Measurements from ENCODE around the gene GRIN2C. TPM values are rescaled to one million over a fixed set of nuclear protein-coding genes. Genes with fewer than 3 reads are reported as not detected.

GRIN2C gene
- total RNA-seq, 1 experiment from 2014 or later: 5.2 TPM

- DNase-seq: no peak
- TF ChIP-seq CTCF (IDR thresholded peaks at IDR 0.05; ENCODE audit: insufficient read depth in 1 of 2, low read depth in 1 of 2, low read length in 1 of 2, severe bottlenecking in 1 of 2, unreplicated experiment in 1 of 2): no peak
- no TSS peak for BruUV-seq (replicated peaks)
- ChIA-PET CTCF (no interaction called here), POLR2A (no interaction called here)
- H3K36me3 ChIP-seq (ENCODE audit: control insufficient read depth, insufficient read depth, low read length): no peaks in the 10 kb centered on the region
- H3K27ac Mint-ChIP-seq (ENCODE audit: unreplicated experiment): no peak overlapping the region
- no peaks in the 10 kb centered on the region for H3K27me3 ChIP-seq (replicated peaks; ENCODE audit: control insufficient read depth, insufficient read depth, low read length)
- peaks cover 6% of the 10 kb centered on the region for H3K4me1 Mint-ChIP-seq (ENCODE audit: low read depth, unreplicated experiment)
- H3K27me3 Mint-ChIP-seq (ENCODE audit: insufficient read depth, unreplicated experiment): no peaks in the 10 kb centered on the region
- H3K4me3 ChIP-seq (ENCODE audit: low read depth, low read length): no peak overlapping the region
- no peak overlapping the region for H3K4me3 Mint-ChIP-seq (ENCODE audit: unreplicated experiment)
- intact Hi-C loops (cut with micrococcal nuclease; ENCODE audit: unreplicated experiment): no loop called here
- no peaks in the 10 kb centered on the region for H3K4me1 ChIP-seq
- no peaks in the 10 kb centered on the region for H3K9me3 ChIP-seq
- no peaks in the 10 kb centered on the region for H3K9me3 Mint-ChIP-seq (ENCODE audit: unreplicated experiment)
- no peaks in the 10 kb centered on the region for H3K36me3 Mint-ChIP-seq (ENCODE audit: insufficient read depth, unreplicated experiment)
Measured at GRCh38 chr17:74879308-74879707, 19.6 kb upstream of the GRIN2C start.

- Mint-ChIP-seq H3K27me3 (ENCODE audit: insufficient read depth, unreplicated experiment) (no peaks in the 10 kb centered on the region), H3K27ac (ENCODE audit: unreplicated experiment) (no peak overlapping the region), H3K4me1 (ENCODE audit: low read depth, unreplicated experiment) (peaks cover 6% of the 10 kb centered on the region), H3K36me3 (ENCODE audit: insufficient read depth, unreplicated experiment) (peaks cover 4% of the 10 kb centered on the region), H3K9me3 (ENCODE audit: unreplicated experiment) (no peaks in the 10 kb centered on the region), H3K4me3 (ENCODE audit: unreplicated experiment) (no peak overlapping the region)
- no peak for TF ChIP-seq CTCF (IDR thresholded peaks at IDR 0.05; ENCODE audit: insufficient read depth in 1 of 2, low read depth in 1 of 2, low read length in 1 of 2, severe bottlenecking in 1 of 2, unreplicated experiment in 1 of 2)
- Histone ChIP-seq H3K27me3 (replicated peaks; ENCODE audit: control insufficient read depth, insufficient read depth, low read length) (no peaks in the 10 kb centered on the region), H3K36me3 (ENCODE audit: control insufficient read depth, insufficient read depth, low read length) (no peaks in the 10 kb centered on the region), H3K4me1 (peaks cover 4% of the 10 kb centered on the region; the same call in 1 of the 2 replicates), H3K4me3 (ENCODE audit: low read depth, low read length) (no peak overlapping the region), H3K9me3 (no peaks in the 10 kb centered on the region)
- DNase-seq: no peak
- intact Hi-C loops (cut with micrococcal nuclease; ENCODE audit: unreplicated experiment): no loop called here
- CTCF ChIA-PET: no interaction called here
- BruUV-seq (replicated peaks): no TSS peak
- POLR2A ChIA-PET: no interaction called here
Measured at GRCh38 chr17:74878658-74879057, 19.0 kb upstream of the GRIN2C start.

GRCh38 chr17:74877592-74878548, 18.2 kb upstream of the GRIN2C start:
- intact Hi-C loops (cut with micrococcal nuclease; ENCODE audit: unreplicated experiment): no loop called here
- no peak overlapping the region for H3K4me3 Mint-ChIP-seq (ENCODE audit: unreplicated experiment)
- H3K27ac Mint-ChIP-seq (ENCODE audit: unreplicated experiment): no peak overlapping the region
- no peak for TF ChIP-seq CTCF (IDR thresholded peaks at IDR 0.05; ENCODE audit: insufficient read depth in 1 of 2, low read depth in 1 of 2, low read length in 1 of 2, severe bottlenecking in 1 of 2, unreplicated experiment in 1 of 2)
- no peaks in the 10 kb centered on the region for H3K9me3 Mint-ChIP-seq (ENCODE audit: unreplicated experiment)
- Histone ChIP-seq H3K4me3 (ENCODE audit: low read depth, low read length) (no peak overlapping the region), H3K27me3 (replicated peaks; ENCODE audit: control insufficient read depth, insufficient read depth, low read length) (no peaks in the 10 kb centered on the region), H3K4me1 (peaks cover 4% of the 10 kb centered on the region; the same call in 1 of the 2 replicates), H3K36me3 (ENCODE audit: control insufficient read depth, insufficient read depth, low read length) (no peaks in the 10 kb centered on the region), H3K9me3 (no peaks in the 10 kb centered on the region)
- DNase-seq: no peak
- no peaks in the 10 kb centered on the region for H3K27me3 Mint-ChIP-seq (ENCODE audit: insufficient read depth, unreplicated experiment)
- CTCF ChIA-PET: no interaction called here
- no TSS peak for BruUV-seq (replicated peaks)
- POLR2A ChIA-PET: no interaction called here
- H3K4me1 Mint-ChIP-seq (ENCODE audit: low read depth, unreplicated experiment): peaks cover 6% of the 10 kb centered on the region
- H3K36me3 Mint-ChIP-seq (ENCODE audit: insufficient read depth, unreplicated experiment): peaks cover 12% of the 10 kb centered on the region

Measured in Caco-2 (cell line).